Endometrium (tissue), 2 donors: ENCODE data around the gene C5orf47.

Source experiments
- FAIRE-seq: peaks from 2 replicates; lab custom pipeline; 2012; peaks lifted over from hg19 to GRCh38; lab: Jason Lieb, UNC
- donor health status: control.
- donor health status: control.

C5orf47 gene, protein sequence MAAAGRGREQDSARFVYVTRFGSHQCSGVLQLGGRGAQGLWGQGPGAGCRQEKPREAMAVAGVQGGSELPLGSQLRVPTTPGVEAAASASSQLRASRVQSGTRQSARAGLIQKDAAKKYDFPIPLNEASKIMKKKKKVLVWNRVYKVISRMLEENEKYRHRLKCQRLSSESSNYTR

DNA sequence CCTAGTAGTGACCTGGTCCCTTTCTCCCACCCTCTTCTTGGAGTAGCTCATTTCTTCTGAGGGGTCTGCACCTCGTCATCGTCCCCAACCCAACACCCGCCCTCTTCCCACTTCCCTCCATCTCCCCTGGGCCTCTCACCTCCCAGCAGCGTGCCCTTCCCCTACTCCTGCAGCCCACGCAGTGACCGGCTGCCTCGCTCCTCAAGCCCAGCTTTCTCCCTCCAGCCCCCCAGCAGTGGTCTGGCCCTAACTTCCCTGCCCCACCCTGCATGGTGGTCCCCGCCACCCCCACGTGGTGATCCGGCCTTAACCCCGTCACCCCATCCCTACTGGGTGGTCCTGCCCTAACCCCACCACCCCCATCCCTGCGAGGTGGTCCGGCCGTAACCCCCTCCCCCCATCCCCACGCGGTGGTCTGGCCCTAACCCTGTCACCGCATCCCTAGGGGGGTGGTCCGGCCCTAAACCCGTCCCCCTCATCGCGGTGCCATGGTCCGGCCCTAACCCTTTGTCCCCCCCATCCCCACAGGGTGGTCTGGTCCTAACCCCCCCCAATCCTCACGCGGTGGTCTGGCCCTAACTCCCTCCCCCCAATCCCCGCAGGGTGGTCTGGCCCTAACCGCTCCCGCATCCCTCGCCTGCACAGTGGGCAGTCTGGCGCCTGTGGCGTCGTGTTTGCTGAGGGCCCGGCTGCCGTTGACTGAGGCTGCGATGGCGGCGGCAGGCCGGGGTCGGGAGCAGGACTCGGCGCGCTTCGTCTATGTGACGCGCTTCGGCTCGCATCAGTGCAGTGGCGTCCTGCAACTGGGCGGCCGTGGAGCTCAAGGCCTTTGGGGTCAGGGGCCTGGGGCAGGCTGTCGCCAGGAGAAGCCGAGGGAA, at the start of gene C5orf47:
TSS of gene C5orf47 (plus strand) at position 617 of the 878 bp plus-strand sequence. CDS start at position 711, 94 bp downstream.
- no peak for FAIRE-seq

DNA sequence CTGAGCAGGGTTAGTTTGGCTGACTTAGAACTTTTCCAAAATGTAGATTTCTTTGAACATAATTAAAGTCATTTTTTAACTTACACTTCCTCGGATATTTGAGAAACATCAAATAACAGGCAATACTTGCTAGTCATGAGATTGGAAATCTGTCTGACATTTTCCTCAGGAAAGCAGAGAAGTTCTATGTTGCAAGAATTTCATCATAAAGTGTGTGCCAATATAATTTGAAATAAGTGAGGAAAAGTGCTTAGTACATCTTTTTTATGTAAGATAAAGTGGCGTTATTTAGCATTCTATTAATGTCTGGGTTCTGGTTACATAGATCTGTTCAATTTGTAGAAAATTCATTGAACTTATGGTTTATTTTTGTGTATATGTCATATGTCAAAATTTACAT, 48.7 kb upstream of the C5orf47 start:
- no peak for FAIRE-seq

DNA sequence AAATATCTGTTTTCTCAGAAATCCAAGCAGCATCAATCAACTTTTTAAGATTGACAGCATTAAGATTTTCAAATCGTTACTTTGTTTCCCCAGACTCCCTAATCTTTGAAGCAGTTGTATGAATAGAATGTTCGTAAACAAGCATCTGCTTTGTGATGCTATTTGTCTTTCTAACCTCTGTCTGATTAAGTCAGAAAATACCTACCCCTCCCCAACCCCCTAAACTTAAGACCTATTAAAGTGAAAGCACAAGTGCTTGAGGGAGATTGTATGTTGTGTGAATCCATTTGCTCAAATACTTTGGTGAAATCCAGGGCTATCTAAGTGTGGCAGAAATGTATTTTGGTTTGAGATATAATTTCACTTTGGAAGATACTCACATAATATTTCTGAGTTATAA, 47.9 kb upstream of the C5orf47 start:
- no peak for FAIRE-seq

DNA sequence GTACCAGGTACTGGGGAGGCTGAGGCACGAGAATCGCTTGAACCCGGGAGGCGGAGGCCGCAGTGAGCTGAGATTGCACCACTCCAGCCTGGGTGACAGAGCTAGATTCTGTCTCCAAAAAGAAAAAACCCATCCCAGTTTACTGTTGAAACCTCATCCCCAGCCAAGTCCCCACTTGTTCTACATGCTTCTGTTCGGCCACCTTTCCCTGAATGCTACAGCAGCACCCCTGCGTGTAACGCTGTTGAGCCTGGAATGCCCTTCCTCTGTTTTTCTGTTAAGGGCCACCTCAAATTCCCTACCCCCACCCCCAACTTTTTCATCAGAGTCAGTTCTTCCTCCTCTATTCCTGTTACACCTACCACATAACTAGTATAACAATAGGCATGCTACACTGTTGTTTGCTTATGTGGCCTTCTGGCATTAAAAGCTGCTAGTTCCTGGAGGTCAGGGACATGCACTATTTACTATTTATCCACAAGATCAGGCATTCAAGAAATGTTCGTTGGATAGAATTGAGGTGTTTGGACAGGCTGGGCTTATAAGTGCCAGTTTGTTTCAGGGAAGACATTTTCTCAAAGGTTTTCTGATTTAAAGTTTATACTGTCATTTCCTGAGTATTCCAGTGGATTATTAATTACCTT, 47.1 kb upstream of the C5orf47 start:
- no peak for FAIRE-seq

DNA sequence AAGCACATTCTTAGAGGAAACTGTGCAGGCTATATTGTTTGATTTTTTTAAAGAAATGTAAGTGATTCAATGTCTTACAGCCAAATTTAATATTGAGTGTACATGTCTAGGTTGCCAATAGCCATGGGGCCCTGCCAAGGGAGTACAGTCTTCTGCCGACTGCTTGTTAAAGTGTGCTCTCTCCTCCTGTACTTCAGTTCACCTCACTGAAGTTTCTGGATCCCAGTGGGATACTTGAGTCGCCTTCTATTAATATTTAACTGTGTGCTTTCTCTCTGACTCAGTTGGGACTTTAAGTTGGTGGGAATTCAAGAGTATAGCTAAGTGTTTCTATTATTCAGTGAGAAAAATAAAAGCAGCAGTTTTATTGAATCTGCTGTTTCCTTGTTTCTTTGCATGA, 44.5 kb upstream of the C5orf47 start:
- FAIRE-seq: no peak

DNA sequence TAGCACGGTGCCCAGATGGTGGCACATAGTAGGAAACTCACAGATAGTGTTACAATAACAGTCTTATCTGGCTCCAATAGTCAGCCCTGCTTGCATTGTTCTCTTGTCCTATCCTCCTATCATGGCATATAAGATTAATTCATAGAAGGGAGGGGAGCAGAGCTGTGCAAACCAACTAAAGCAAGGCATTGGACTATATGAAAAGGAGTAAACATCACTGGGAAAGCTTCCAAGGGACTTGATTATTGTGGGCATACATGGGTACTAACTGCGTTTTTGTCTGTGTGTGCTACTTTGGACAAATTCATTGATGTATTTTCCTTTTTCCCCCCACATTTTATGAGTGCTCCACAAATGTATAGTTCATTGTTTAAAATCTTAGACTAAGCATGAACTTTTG, 43.8 kb upstream of the C5orf47 start:
- FAIRE-seq: no peak

DNA sequence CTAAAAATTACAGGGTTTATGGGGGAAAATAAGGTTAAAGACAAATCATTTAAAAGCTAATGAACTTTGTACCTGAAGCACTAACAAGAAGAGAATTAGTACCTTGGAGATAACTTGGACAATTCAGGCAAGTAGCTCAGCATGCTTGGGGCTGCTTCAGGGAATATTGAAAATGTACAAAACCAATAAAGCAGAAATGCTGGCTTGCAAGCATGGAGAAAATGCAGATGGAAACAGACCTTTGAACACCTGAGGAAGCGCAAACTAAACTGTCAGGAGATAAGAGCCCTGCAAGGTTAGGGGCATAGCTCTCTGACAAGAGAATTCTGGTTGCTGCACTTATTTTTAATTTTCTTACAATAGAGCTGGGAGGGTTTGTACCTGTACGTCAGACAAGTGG, 42.6 kb upstream of the C5orf47 start:
- no peak for FAIRE-seq

DNA sequence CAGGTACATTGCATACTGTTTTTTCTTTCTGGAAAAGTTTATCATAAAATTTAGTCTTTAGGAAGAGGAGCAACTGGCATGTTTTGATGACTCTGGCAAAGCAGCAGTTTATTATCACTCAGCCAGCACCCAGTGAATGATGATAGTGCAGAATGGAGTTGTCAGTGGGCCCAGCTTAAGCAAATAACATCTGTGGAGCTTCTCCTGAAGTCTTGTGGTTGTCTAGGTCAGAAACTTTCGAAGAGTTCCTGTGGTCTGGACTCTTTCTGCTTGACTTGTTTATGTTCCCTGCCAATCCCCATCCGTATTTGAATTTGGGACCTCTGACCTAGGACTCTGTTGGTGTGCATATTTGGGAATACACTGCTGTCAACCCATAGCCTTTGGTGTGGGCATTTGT, 38.1 kb upstream of the C5orf47 start:
- no peak for FAIRE-seq

DNA sequence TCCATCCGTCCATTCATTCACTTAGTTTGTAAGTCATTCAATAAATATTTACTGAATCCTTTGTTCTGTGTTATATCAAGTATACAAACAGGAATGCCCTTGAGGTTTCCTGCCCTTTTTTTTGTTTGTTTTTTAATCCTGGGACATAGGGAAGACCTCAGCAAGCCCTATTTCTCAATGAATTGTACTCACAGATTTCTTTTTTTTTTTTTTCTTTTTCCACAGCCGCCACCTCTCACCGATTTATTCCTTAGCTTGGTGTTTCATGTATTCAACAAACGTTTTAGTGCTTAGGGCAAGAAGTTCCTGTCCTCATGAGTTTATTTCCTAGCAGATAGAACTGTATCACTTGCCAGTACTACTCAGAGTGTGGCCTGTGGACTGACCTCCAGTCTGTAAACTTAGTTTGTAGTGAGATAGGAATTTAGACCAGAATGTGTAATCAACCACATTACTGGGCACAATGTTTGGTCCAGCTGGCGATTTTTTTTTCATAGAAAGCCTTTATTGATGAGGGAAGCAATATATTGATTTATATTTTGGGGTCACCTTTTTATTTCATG, 35.4 kb upstream of the C5orf47 start:
- no peak for FAIRE-seq

DNA sequence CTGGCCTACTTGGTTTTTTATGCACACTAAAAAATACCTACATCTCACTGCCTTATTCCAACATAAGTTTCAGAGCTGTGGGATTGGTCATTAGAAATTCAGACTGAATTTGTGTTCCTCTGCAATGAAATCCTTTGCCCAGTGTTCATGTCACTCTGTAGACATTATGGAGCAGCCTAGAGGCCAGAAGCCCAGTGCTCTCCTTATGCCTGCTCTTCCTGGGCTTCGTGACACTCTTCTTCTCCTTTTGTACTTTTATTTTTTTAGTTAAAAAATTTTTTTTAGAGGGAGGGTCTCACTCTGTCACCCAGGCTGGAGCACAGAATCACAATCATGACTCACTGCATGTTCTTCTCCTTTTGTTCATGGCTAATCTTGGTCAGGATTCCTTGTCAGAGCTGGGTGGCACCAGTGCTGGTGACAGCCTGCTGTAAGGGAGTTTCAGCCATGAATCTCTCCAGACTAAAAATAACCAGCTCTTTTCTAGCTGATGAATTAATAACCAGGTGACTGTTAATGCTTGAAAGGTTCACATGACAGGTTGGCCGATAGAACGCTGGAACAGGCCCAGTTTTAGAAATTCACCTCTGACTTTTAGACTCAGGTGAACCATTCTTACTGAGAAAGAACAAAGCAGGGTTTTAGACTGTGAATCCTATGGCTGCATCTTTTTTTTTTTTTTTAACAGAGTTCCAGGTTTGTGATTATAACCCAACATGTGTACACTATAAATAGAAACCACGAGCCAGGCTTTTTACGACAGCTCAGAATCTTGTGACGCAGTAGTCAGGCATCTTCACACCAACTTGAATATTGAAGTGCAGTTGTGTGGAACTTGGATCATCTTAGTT, 34.1 kb upstream of the C5orf47 start:
- FAIRE-seq: no peak

DNA sequence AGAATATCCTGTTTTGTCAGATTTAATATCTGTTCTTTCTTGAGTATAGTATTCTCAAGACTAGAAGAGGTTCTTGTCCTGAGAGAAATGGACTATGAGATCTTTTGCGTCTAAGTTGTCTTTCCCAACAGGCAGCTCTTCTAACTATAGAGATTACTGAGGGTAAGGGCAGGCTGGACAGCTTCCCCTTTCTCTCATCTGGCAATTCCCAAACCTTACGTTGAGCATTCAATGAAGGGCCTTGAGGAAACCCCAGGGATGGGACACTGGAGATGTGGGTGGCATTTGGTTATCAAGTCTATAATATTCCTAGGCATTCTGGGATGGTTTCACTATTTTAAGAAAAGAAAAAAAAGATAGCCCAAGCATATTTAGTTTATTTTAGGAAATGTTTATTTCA, 28.0 kb upstream of the C5orf47 start:
- FAIRE-seq: no peak

DNA sequence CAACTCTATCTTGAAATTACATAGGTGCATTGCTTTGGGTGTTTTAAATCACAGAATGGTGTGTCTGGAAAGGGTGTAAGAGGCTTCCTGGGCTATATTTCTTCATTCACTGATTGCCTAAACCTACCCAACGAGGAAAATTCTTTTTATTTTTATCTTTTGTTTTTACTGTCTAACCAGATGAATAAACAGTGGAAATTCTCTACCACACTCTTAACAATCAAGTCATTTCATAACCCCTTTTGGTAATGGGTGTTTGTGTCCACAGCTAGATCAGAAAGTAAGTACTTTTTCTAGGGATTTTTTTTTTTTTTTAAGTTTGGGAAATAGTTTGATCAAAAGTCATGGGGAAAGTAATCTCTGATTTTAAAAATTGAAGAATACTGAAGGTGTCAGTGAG, 27.6 kb upstream of the C5orf47 start:
- FAIRE-seq: no peak

DNA sequence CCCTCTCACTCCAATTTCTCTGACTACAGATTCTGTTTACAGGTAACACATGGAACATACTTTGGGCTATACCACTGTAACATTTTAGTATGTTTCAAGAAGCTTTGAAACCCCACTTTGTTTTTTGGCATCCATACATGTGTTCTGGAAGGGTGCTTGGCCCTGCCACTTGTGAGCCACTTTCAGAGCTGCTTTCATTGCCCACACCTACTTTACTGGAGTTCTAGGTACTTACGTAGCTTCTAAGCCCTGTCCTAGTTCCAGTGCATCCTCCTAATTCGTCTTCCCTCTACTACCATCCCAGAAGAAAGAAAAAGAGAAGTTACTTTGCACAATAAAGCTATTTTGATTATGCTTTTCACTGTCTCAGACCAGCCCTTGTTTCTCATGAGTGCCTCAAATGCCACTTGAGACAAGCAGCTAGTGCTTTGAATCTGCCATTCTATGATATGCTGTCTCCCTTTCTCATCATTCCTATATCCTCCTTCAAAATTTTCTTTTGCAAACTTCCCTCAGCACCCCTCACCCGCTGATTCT, 26.5 kb upstream of the C5orf47 start:
- FAIRE-seq: no peak

DNA sequence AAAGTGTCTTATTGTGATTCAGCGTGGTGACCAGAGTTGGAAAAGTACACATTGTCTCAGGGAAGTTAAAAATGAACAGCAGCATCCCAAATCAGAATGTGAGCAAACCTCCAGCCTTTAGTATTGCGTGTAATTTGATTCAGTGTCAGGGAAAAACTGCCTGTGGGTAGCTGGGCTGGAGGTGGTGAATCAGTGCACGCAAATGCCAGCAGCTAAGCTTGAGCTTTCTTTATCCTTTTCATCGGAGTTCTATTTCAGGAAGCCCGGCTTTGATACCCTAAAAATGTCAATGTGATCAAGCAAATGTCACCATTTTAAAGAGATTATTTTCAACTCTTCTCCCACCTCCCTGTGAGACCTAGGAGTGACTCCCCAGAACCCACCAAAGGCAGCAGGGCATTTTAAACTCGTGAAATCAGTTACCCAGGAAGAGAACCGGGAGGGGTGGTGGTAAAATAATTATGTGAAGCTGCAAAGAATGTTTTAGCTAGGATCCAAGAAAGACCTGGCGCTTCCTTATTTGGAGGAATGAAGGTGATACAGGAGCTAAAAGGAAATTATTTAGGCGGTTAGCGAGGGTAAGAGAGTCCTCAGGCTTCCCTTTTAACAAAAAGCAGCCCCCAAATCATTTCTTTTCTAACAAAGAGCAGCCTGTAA, 25.7 kb upstream of the C5orf47 start:
- FAIRE-seq: no peak

DNA sequence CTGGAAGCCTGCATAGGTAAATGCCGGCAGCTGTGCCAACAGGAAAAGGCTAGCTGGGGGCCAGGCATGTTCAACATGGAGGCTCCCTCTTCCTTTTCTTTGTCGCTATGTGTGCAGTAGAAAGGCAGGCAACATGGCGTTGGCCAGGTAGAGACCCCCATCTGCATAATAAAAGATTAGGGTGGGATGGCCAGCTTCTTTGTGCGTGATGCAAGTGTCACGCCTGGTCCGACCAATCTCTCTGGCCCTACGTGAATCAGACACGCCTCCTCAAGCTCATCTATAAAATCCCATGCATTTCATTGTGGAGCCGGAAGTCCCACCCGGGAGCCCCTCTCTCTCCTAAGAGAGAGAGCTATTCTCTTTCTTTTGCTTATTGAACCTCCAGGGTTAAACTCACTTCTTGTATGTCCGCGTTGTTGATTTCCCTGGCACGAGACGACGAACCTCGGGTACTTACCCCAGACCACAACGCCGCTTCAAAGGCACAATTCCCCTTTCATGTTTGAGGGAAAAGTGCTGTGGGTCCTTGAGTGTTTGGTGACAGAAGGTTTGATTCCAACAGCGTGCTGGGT, 25.0 kb upstream of the C5orf47 start:
- no peak for FAIRE-seq

DNA sequence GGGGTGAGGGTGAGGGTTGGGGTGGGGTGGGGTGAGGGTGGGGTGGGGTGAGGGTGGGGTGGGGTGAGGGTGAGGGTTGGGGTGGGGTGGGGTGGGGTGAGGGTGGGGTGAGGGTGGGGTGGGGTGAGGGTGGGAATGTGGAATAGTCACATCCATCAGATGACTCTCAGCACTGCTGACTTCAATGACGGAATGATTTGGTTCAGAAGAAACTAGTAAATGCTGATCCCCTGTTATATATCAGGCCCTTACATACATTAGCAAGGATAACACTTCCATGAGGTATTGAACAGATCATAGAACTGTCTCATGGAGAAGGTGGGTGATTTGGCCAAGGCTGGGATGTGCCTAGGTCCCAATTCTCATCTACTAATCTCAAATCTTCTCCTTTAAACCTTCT, 24.5 kb upstream of the C5orf47 start:
- no peak for FAIRE-seq

DNA sequence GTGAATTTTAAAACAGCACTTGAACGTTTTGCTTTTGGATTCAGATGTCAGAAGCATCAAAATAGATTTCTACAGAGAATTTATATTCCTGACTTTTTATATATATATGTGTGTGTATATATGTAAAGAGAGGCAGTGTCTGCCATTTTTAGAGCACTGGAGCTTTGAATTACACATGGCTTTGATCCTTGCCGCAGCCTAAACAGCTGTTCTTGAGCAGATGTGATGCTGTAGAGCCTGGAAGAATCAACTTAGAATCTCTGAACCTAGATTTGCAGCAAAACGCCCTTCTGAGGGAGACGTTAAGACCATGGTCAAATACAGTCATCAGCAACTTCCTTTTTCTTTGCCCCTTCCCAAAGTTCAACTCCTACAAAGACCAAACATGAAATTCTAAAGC, 21.7 kb upstream of the C5orf47 start:
- FAIRE-seq: no peak

DNA sequence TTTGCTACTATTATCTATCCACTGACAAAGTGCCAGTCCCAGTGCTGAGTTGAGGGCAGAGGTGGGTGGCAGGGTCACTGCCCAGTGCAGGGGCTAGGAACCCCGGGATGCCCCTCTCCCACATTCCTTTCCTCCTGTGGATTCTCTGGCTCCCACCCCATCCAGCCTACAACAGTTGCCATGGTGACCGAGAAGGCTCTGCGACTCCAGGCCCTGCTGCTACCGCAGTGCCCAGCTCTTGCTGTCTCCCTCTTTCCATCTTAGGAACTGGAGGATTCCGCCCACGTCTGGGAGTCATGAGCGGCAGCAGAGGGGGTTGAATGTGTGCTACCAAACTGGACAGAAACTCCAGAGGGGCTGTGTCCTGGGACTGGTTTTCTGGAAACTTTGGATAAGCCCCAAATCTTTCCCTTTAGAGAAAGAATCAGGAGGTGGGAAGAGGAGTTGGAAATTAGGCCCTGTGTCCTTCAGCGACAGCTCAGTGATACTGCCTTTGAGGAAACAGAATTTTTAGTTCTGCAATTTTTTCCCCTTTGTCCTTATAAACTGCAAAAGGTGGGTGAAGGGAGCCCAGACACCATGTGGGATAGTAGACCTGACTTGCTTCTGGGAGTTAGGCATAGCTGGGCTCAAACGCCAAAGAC, 20.7 kb upstream of the C5orf47 start:
- no peak for FAIRE-seq

DNA sequence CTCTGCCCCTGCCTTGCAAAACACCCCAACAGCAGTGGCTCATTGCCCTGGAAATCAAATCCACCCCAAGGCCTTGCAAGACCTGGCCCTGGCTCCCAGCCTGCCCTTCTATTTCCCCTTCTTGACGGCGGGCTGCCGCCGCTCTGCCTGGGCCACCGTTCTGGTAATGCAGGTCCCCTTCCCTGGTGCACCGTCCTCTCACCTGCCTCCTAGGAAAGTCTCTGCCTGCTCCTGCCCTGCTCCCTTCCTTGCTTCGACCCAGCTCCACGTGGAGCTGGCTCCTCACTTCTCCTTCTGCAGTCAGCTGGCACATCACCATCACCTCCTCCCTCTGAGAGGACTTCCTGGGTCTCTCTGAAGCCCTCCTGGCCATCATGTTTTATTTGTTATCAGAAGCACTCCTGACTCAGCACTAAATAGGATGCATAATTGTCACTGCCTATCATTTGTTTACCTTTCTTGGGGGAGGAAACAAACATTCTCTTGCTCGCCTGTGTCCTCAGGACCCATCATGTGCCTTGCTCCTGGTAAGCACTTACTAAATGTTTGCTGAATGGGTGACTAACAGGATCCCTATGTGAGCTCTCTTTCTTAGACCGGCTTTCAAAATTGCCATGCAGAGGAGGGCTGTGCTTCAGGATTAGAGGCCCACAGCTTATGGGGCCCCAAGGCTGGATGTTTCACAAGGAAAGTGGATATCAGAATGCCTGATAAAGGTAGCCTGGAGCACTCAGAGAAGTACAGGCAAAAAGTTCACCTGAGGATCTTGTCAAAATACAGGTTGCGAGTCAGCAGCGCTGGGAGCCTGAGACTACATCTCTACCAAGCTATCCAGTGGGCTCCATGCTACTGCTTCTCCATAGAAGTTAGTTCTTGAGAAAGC, 19.6 kb upstream of the C5orf47 start:
- no peak for FAIRE-seq
